Skeletal muscle cell (primary cell): ENCODE data around the gene LMNA.
"Not testable (repeated sequence)": the region's sequence is repeated elsewhere in the genome, so short reads cannot be mapped to it uniquely, and the experiment has no call there.

Source experiments
- DNase-seq: peaks from one replicate; pipeline ENCODE4 v3.0.0-alpha.2; 2010; ENCODE audit warnings: low read depth
- H3K4me3 ChIP-seq: 2 replicates; pipeline ENCODE4 v1.5.1; 2011; ENCODE audit warnings: low read depth, mild to moderate bottlenecking, control low read depth, low read length, moderate library complexity

The LMNA gene

GRCh38 chr1:156114101-156114918 is at the start of gene LMNA:
Gene LMNA (plus strand): TSS chr1:156114711. CDS start chr1:156114919, 208 bp downstream.
- H3K4me3 ChIP-seq, result peak within 1 kb of the TSS; percentile 100
- DNase-seq, result peak; percentile 95

GRCh38 chr1:156065212-156065611 is 49.3 kb upstream of the LMNA start:
- H3K4me3 ChIP-seq, result no peak overlapping the region
- no peak for DNase-seq

GRCh38 chr1:156065871-156066270 is 48.6 kb upstream of the LMNA start:
- DNase-seq, result no peak
- H3K4me3 ChIP-seq, result no peak overlapping the region

- H3K4me3 ChIP-seq, result no peak overlapping the region
- no peak for DNase-seq
These were observed 47.2 kb upstream of the LMNA start for GRCh38 chr1:156067262-156067661.

GRCh38 chr1:156069490-156070455 is 44.7 kb upstream of the LMNA start:
- DNase-seq, result no peak
- no peak overlapping the region for H3K4me3 ChIP-seq

- no peak for DNase-seq
- no peak overlapping the region for H3K4me3 ChIP-seq
These were observed 44.0 kb upstream of the LMNA start for GRCh38 chr1:156070548-156070947.

GRCh38 chr1:156071332-156071816 is 43.1 kb upstream of the LMNA start:
- not testable (repeated sequence) for H3K4me3 ChIP-seq, DNase-seq

- DNase-seq, result no peak
- no peak overlapping the region for H3K4me3 ChIP-seq
These were observed 42.3 kb upstream of the LMNA start for GRCh38 chr1:156072251-156072650.

GRCh38 chr1:156073110-156073687 is 41.3 kb upstream of the LMNA start:
- no peak overlapping the region for H3K4me3 ChIP-seq
- no peak for DNase-seq

- H3K4me3 ChIP-seq, result no peak overlapping the region
- DNase-seq, result no peak
These were observed 40.8 kb upstream of the LMNA start for GRCh38 chr1:156073740-156074139.

- DNase-seq, result no peak
- H3K4me3 ChIP-seq, result no peak overlapping the region
These were observed 39.9 kb upstream of the LMNA start for GRCh38 chr1:156074661-156075060.

GRCh38 chr1:156075162-156075561 is 39.3 kb upstream of the LMNA start:
- DNase-seq, result no peak
- H3K4me3 ChIP-seq, result no peak overlapping the region

- H3K4me3 ChIP-seq, result no peak overlapping the region
- DNase-seq, result no peak
These were observed 38.7 kb upstream of the LMNA start for GRCh38 chr1:156075775-156076204.

- DNase-seq, result no peak
- peak overlapping the region; percentile 20 for H3K4me3 ChIP-seq
These were observed 37.7 kb upstream of the LMNA start for GRCh38 chr1:156076609-156077429.

GRCh38 chr1:156077430-156077760 is 37.1 kb upstream of the LMNA start:
- no peak overlapping the region for H3K4me3 ChIP-seq
- DNase-seq, result no peak

GRCh38 chr1:156078728-156079127 is 35.8 kb upstream of the LMNA start:
- DNase-seq, result no peak
- H3K4me3 ChIP-seq, result no peak overlapping the region

GRCh38 chr1:156079762-156080161 is 34.7 kb upstream of the LMNA start:
- no peak for DNase-seq

GRCh38 chr1:156080241-156080862 is 34.2 kb upstream of the LMNA start:
- DNase-seq, result no peak
- H3K4me3 ChIP-seq, result peak overlapping the region; percentile 85

More at GRCh38 chr1:156079762-156080161, 34.7 kb upstream of the LMNA start:
- H3K4me3 ChIP-seq, result peak overlapping the region; percentile 85

- no peak for DNase-seq
- H3K4me3 ChIP-seq, result peak overlapping the region; percentile 85
These were observed 33.7 kb upstream of the LMNA start for GRCh38 chr1:156080863-156081179.
